ENCODE results near the gene SLC22A1. TPM values are rescaled to one million over a fixed set of nuclear protein-coding genes. Genes with fewer than 3 reads are reported as not detected.

The SLC22A1 gene
- total RNA-seq, 2 donors from 2014 or later = 0.26 to 0.33 TPM

- Histone ChIP-seq H3K4me1 (no peaks in the 10 kb centered on the region), H3K27ac (no peak overlapping the region), H3K36me3 (replicated peaks in 1 of 2; ENCODE audit: insufficient read depth in 1 of 2, low read depth in 2 of 2) (peaks cover 21 to 40% of the 10 kb centered on the region in 2 donors), H3K27me3 (no peaks in the 10 kb centered on the region), H3K4me3 (no peak overlapping the region), H3K9me3 (no peaks in the 10 kb centered on the region)
- ATAC-seq = no peak
- TF ChIP-seq POLR2A (IDR thresholded peaks at IDR 0.05) = no peak
- TF ChIP-seq CTCF (IDR thresholded peaks at IDR 0.05) = no peak
- 93 to 98% methylated on average over 13 to 23 of the region's 23 CpGs for WGBS, 2 donors
- DNase-seq = no peak
- intact Hi-C loops (cut with DNase I) = no loop called here
These were observed 42.5 kb upstream of the SLC22A1 start for GRCh38 chr6:160078883-160079685.

- DNase-seq = no peak
- no peaks in the 10 kb centered on the region for H3K27me3 ChIP-seq
- H3K4me1 ChIP-seq = no peaks in the 10 kb centered on the region
- intact Hi-C loops (cut with DNase I) = no loop called here
- no peak for ATAC-seq
- no peak overlapping the region for H3K27ac ChIP-seq
- peaks cover 25 to 40% of the 10 kb centered on the region in 2 donors for H3K36me3 ChIP-seq (replicated peaks in 1 of 2; ENCODE audit: insufficient read depth in 1 of 2, low read depth in 2 of 2)
- no peak overlapping the region for H3K4me3 ChIP-seq
- no peak for TF ChIP-seq POLR2A (IDR thresholded peaks at IDR 0.05)
- no peak for TF ChIP-seq CTCF (IDR thresholded peaks at IDR 0.05)
- no peaks in the 10 kb centered on the region for H3K9me3 ChIP-seq
- 89 to 92% methylated on average over 12 of the region's 12 CpGs for WGBS, 2 donors
These were observed 42.0 kb upstream of the SLC22A1 start for GRCh38 chr6:160079686-160080043.

DNA sequence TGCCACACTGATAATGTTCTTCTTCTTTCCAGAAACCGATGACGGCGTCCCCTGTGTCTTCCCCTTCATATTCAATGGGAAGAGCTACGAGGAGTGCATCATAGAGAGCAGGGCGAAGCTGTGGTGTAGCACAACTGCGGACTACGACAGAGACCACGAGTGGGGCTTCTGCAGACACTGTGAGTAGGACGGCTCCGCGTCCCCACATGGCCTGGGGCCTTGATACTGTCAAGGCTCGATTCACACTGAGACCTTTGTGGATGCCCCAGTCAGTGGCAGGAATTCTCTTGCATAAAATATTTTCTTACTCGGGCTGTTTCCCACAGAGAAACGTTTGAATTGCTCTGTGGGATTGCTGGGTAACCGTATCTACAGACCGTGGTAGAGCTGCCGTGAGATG, 41.5 kb upstream of the SLC22A1 start:
- no peaks in the 10 kb centered on the region for H3K4me1 ChIP-seq
- DNase-seq (no peak), ATAC-seq (no peak)
- 93 to 94% methylated on average over 17 of the region's 17 CpGs for WGBS, 2 donors
- no peaks in the 10 kb centered on the region for H3K27me3 ChIP-seq
- no peaks in the 10 kb centered on the region for H3K9me3 ChIP-seq
- H3K36me3 ChIP-seq (replicated peaks in 1 of 2; ENCODE audit: insufficient read depth in 1 of 2, low read depth in 2 of 2) = peaks cover 30 to 41% of the 10 kb centered on the region in 2 donors
- TF ChIP-seq POLR2A (IDR thresholded peaks at IDR 0.05) (no peak), CTCF (IDR thresholded peaks at IDR 0.05) (no peak)
- H3K4me3 ChIP-seq = no peak overlapping the region
- no peak overlapping the region for H3K27ac ChIP-seq
- intact Hi-C loops (cut with DNase I) = no loop called here

- Histone ChIP-seq H3K4me1 (no peaks in the 10 kb centered on the region), H3K27me3 (no peaks in the 10 kb centered on the region), H3K9me3 (no peaks in the 10 kb centered on the region), H3K4me3 (no peak overlapping the region), H3K27ac (no peak overlapping the region), H3K36me3 (replicated peaks in 1 of 2; ENCODE audit: insufficient read depth in 1 of 2, low read depth in 2 of 2) (peaks cover 30 to 46% of the 10 kb centered on the region in 2 donors)
- WGBS, 2 donors = 93 to 97% methylated on average over 11 of the region's 11 CpGs
- ATAC-seq (no peak), DNase-seq (no peak)
- intact Hi-C loops (cut with DNase I) = no loop called here
- TF ChIP-seq CTCF (IDR thresholded peaks at IDR 0.05) (no peak), POLR2A (IDR thresholded peaks at IDR 0.05) (no peak)
These were observed 40.2 kb upstream of the SLC22A1 start for GRCh38 chr6:160081398-160081797.

GRCh38 chr6:160082627-160083026, 39.0 kb upstream of the SLC22A1 start:
- Histone ChIP-seq H3K27ac (no peak overlapping the region), H3K4me1 (no peaks in the 10 kb centered on the region), H3K4me3 (no peak overlapping the region), H3K27me3 (no peaks in the 10 kb centered on the region), H3K36me3 (replicated peaks in 1 of 2; ENCODE audit: insufficient read depth in 1 of 2, low read depth in 2 of 2) (peaks cover 30 to 40% of the 10 kb centered on the region in 2 donors), H3K9me3 (no peaks in the 10 kb centered on the region)
- no peak for DNase-seq
- no peak for ATAC-seq
- TF ChIP-seq POLR2A (IDR thresholded peaks at IDR 0.05) (no peak), CTCF (IDR thresholded peaks at IDR 0.05) (no peak)
- WGBS, 2 donors = 87 to 90% methylated on average over 8 of the region's 8 CpGs
- intact Hi-C loops (cut with DNase I) = no loop called here
